Loucy (cell line): ENCODE measurements around the gene TP63.

Experiments
- H2AFZ ChIP-seq: fragments of 200-600 bp; sonication (generic); 2 replicates; pipeline ENCODE4 v1.6.0; 2016; ENCODE audit warnings: antibody characterized with exemption, mild to moderate bottlenecking, low read length, moderate library complexity
- H3F3A ChIP-seq: fragments of 200-600 bp; 2 replicates; pipeline ENCODE4 v1.6.0; 2016; ENCODE audit warnings: antibody characterized with exemption, low read depth, mild to moderate bottlenecking
- H3K27me3 ChIP-seq: fragments of 200-600 bp; sonication (generic); 2 replicates; pipeline ENCODE4 v1.6.1; 2014; ENCODE audit warnings: low read length, mild to moderate bottlenecking; ENCODE audit not compliant: insufficient read depth, poor library complexity, severe bottlenecking
- H3K36me3 ChIP-seq: fragments of 200-600 bp; sonication (generic); 2 replicates; pipeline ENCODE4 v1.6.1; 2016; ENCODE audit warnings: low read length; ENCODE audit not compliant: insufficient read depth
- H3K4me1 ChIP-seq: fragments of 200-600 bp; sonication (generic); 2 replicates; pipeline ENCODE4 v1.5.1; 2014; ENCODE audit warnings: low read length, mild to moderate bottlenecking; ENCODE audit not compliant: insufficient read depth, poor library complexity, severe bottlenecking
- H3K4me2 ChIP-seq: fragments of 200-600 bp; sonication (generic); 2 replicates; pipeline ENCODE4 v1.6.0; 2014; ENCODE audit warnings: antibody characterized with exemption, low read length, low read depth, mild to moderate bottlenecking; ENCODE audit not compliant: poor library complexity, severe bottlenecking
- H3K4me3 ChIP-seq: fragments of 200-600 bp; sonication (generic); 2 replicates; pipeline ENCODE4 v1.5.1; 2014; ENCODE audit warnings: low read length, mild to moderate bottlenecking, mixed read lengths; ENCODE audit not compliant: poor library complexity, severe bottlenecking
- H3K79me2 ChIP-seq: fragments of 200-600 bp; sonication (generic); 2 replicates; pipeline ENCODE4 v1.6.1; 2014; ENCODE audit warnings: low read length; ENCODE audit not compliant: insufficient read depth
- H3K9ac ChIP-seq: fragments of 200-600 bp; sonication (generic); 2 replicates; pipeline ENCODE4 v1.6.0; 2014; ENCODE audit warnings: mild to moderate bottlenecking, low read depth, low read length, moderate library complexity; ENCODE audit not compliant: poor library complexity, severe bottlenecking
- H3K9me2 ChIP-seq: fragments of 200-600 bp; sonication (generic); replicated peaks from 2 replicates; pipeline ENCODE4 v1.6.1; 2016; ENCODE audit warnings: low read depth, low read length, mixed read lengths
- H3K9me3 ChIP-seq: fragments of 200-600 bp; sonication (generic); 2 replicates; pipeline ENCODE4 v1.6.1; 2014; ENCODE audit warnings: mild to moderate bottlenecking, antibody characterized with exemption, low read length, low read depth; ENCODE audit not compliant: insufficient read depth
- H4K20me1 ChIP-seq: fragments of 200-600 bp; sonication (generic); 2 replicates; pipeline ENCODE4 v1.6.0; 2014; ENCODE audit warnings: antibody characterized with exemption, low read length, mild to moderate bottlenecking; ENCODE audit not compliant: insufficient read depth, poor library complexity, severe bottlenecking
- EZH2phosphoT487 ChIP-seq: fragments of 200-600 bp; IDR thresholded peaks from 2 replicates; pipeline ENCODE4 v1.6.1; 2018; ENCODE audit warnings: antibody characterized with exemption, mild to moderate bottlenecking, moderate library complexity, borderline replicate concordance
- TF ChIP-seq, protein P1 (sequence below): fragments of 200-600 bp; sonication (generic); conservative IDR thresholded peaks from 2 replicates; pipeline ENCODE4 v1.5.1; 2014; ENCODE audit warnings: mild to moderate bottlenecking, antibody characterized with exemption, low read length

Gene TP63

DNA sequence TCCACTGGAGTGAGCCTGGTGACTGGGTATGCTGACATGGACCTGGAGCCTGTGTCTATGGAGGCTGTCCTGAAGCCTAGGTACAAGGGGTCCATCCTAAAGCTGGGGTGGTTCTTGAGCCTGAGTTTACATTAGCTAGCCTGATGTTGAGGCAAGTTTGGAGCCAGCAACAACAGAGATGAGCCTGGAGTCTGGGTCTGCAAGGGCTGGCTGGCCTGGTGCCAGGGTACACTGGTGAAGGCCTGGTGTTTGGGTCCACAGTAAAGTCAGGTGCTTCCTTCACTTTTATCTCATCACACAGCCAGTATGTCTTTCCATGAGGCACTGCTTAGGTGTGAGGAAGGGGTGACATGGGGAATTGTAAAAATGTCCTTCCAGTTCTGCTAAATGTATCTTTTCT lies 49.5 kb downstream of the TP63 start:
- H3K4me2 ChIP-seq: no peak overlapping the region
- H4K20me1 ChIP-seq: no peaks in the 10 kb centered on the region
- H3K9me3 ChIP-seq: no peaks in the 10 kb centered on the region
- H3K79me2 ChIP-seq: no peaks in the 10 kb centered on the region
- H3K9me2 ChIP-seq: no peaks in the 10 kb centered on the region
- no peak overlapping the region for H3K4me3 ChIP-seq
- peak overlapping the region; percentile 22; the same call in 1 of the 2 replicates for H2AFZ ChIP-seq
- no peaks in the 10 kb centered on the region for H3K27me3 ChIP-seq
- H3F3A ChIP-seq: no peaks in the 10 kb centered on the region
- TF ChIP-seq, protein P1, sequence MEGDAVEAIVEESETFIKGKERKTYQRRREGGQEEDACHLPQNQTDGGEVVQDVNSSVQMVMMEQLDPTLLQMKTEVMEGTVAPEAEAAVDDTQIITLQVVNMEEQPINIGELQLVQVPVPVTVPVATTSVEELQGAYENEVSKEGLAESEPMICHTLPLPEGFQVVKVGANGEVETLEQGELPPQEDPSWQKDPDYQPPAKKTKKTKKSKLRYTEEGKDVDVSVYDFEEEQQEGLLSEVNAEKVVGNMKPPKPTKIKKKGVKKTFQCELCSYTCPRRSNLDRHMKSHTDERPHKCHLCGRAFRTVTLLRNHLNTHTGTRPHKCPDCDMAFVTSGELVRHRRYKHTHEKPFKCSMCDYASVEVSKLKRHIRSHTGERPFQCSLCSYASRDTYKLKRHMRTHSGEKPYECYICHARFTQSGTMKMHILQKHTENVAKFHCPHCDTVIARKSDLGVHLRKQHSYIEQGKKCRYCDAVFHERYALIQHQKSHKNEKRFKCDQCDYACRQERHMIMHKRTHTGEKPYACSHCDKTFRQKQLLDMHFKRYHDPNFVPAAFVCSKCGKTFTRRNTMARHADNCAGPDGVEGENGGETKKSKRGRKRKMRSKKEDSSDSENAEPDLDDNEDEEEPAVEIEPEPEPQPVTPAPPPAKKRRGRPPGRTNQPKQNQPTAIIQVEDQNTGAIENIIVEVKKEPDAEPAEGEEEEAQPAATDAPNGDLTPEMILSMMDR: no peak
- no peak for TF ChIP-seq EZH2phosphoT487
- H3K36me3 ChIP-seq: no peaks in the 10 kb centered on the region
- H3K4me1 ChIP-seq: peaks cover 37% of the 10 kb centered on the region
- no peak overlapping the region for H3K9ac ChIP-seq

- H3K36me3 ChIP-seq: no peaks in the 10 kb centered on the region
- H3K9ac ChIP-seq: no peak overlapping the region
- H3K27me3 ChIP-seq: no peaks in the 10 kb centered on the region
- H4K20me1 ChIP-seq: no peaks in the 10 kb centered on the region
- no peaks in the 10 kb centered on the region for H3K9me2 ChIP-seq
- H3K79me2 ChIP-seq: no peaks in the 10 kb centered on the region
- H2AFZ ChIP-seq: no peak overlapping the region
- no peak overlapping the region for H3K4me2 ChIP-seq
- peaks cover 63% of the 10 kb centered on the region for H3K4me1 ChIP-seq
- H3K9me3 ChIP-seq: no peaks in the 10 kb centered on the region
- H3K4me3 ChIP-seq: no peak overlapping the region
- H3F3A ChIP-seq: peaks cover 14% of the 10 kb centered on the region
- TF ChIP-seq, protein P1: no peak
- TF ChIP-seq EZH2phosphoT487: no peak
Measured at GRCh38 chr3:189683546-189684255, 52.5 kb downstream of the TP63 start.

- Histone ChIP-seq H4K20me1 (no peaks in the 10 kb centered on the region), H3K4me3 (no peak overlapping the region), H3K27me3 (no peaks in the 10 kb centered on the region), H3K36me3 (no peaks in the 10 kb centered on the region), H3K9ac (no peak overlapping the region), H3K79me2 (no peaks in the 10 kb centered on the region), H3F3A (peaks cover 17% of the 10 kb centered on the region), H2AFZ (no peak overlapping the region), H3K9me2 (no peaks in the 10 kb centered on the region), H3K4me2 (no peak overlapping the region), H3K4me1 (peaks cover 66% of the 10 kb centered on the region), H3K9me3 (no peaks in the 10 kb centered on the region)
- TF ChIP-seq, protein P1: no peak
- TF ChIP-seq EZH2phosphoT487: no peak
Measured at GRCh38 chr3:189684317-189684716, 53.1 kb downstream of the TP63 start.
